Hypothalamus (tissue), 51 donors: ENCODE results near the gene TIMM50.
"Not testable (repeated sequence)": the region's sequence is repeated elsewhere in the genome, so short reads cannot be mapped to it uniquely, and the experiment has no call there.

Source experiments
- DNase-seq, 51 donors: peaks; one replicate each; lab custom pipeline; 2025; lab: John Stamatoyannopoulos, UW

Gene TIMM50

DNA sequence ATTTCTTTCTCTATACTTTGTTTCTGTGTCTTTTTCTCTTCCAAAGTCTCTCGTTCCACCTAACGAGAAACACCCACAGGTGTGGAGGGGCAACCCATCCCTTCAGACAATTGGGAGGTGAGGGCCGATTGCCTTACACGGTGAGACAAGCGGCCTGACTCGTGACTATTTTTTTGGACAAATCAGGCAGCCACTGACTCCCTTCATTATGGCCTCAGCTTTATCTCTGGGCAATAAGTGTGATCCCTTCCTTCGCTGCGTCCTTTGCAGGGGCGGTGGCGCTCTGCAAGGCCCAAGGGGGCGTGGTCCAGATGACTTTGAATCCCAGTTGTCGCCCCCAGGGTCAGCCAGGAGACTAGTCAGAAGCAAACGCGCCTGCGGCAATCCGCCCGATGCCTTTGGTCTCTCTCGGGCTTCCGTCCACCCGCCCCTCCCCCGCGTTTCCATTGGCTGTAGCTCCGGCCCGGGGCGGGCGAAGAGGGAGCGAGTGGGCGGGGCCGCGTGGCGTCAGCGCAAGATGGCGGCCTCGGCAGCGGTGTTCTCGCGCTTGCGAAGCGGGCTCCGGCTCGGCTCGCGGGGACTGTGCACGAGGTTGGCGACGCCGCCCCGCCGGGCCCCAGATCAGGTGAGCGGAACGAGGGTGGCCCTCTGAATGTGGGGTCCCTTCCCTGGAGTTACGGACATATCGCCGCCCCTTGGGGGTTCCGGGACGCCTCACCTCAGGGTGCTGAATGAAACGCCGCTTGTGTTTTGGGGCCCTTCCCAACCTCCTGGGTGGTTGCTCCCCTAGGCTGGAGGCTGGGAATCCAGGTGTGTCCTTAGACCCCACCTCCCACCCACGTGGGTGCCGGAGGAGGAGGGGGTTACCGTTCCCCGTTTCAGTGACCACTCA lies at the start of gene TIMM50:
TSS of gene TIMM50 (plus strand) at position 502 of the 892 bp plus-strand sequence. CDS start at position 518, 16 bp downstream.
- peak; percentile 66 to 97 (median 92) for DNase-seq

DNA sequence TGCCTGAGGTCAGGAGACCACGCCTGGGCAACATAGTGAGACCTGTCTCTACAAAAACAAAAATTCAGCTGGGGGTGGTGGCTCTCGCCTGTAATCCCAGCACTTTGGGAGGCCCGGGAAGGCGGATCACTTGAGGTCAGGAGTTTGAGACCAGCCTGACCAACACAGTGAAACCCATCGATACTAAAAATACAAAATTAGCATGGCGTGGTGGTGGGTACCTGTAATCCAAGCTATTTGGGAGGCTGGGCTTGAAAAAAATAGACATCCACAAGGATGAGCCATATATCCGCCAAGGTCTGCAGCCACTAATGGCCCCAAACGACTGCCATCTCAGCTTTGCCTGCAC lies 48.0 kb upstream of the TIMM50 start:
- no peak for DNase-seq

- DNase-seq, result no peak
Measured at GRCh38 chr19:39433480-39434079, 47.1 kb upstream of the TIMM50 start.

GRCh38 chr19:39434123-39435076 lies 46.2 kb upstream of the TIMM50 start:
- DNase-seq, result no peak

DNA sequence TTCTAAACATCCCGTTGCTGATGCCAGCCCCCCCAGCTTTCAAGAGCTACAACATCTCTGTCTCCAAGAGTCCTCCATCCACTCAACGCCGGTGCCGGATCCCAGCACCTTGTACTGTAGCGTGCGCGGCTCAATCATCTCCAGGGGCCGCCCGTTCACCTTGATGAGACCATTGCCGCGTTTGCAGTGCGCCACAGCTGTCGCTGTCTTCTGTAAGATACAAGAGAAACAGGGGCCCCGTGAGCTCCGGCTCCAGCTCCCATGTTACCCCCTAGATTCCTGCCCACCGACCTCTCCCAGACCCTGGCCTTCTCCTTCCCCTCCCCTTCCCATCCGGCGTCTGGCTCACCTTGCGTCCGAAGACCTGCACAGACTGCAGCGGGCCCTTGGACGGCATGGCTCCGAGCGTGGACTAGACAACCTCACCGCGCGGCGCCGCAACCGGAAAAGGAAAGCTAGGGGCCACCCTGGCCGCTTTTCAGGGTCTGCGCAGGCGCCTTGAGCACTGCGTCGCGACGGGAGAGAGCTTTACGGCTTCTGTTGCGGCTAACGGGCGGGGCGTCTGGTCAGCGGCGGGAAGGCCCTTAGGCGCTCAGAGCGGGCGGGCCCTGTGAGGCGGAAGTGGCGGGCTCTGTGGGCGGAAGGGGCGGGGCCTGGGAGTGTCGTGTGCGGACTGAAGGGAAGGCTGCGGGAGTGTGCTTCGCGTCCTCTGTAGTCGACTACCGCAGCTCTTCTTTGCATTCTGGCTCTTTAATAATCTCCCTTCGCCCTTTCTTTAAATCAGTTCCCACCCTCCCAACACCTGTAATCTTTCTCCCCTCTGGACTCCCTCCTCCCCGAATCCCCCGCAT lies 44.9 kb upstream of the TIMM50 start, which contains the start of gene RPS16:
TSS of gene RPS16 (minus strand) at position 451 of the 851 bp plus-strand sequence. CDS start at position 397, 54 bp downstream.
- peak; percentile 79 to 99 (median 97) for DNase-seq

- DNase-seq, result no peak
Measured at GRCh38 chr19:39436350-39436716, 44.3 kb upstream of the TIMM50 start.

DNA sequence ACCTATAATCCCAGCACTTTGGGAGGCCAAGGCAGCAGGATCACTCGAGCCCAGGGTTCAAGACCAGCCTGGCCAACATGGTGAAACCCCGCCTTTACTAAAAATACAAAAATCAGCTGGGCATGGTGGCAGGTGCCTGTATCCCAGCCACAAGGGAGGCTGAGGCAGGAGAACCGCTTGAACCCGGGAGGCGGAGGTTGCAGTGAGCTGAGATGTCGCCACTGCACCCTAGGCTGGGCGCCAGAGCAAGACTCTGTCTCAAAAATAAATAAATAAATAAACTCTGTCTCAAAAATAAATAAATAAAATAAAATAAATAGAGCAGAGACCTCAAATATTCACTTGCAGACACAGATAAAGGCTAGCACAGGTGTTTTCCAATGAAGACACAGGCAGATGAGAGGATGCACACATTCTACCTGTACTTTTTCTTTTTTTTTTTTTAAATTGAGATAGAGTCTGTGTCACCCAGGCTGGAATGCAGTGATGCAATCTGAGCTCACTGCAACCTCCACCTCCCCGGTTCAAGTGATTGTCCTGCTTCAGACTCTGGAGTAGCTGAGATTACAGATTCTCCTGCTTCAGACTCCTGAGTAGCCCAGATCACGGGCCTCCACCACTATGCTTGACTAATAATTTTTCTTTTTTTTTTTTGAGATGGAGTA lies 42.2 kb upstream of the TIMM50 start:
- no peak for DNase-seq

- DNase-seq, result no peak
Measured at GRCh38 chr19:39444598-39445195, 35.9 kb upstream of the TIMM50 start.

DNA sequence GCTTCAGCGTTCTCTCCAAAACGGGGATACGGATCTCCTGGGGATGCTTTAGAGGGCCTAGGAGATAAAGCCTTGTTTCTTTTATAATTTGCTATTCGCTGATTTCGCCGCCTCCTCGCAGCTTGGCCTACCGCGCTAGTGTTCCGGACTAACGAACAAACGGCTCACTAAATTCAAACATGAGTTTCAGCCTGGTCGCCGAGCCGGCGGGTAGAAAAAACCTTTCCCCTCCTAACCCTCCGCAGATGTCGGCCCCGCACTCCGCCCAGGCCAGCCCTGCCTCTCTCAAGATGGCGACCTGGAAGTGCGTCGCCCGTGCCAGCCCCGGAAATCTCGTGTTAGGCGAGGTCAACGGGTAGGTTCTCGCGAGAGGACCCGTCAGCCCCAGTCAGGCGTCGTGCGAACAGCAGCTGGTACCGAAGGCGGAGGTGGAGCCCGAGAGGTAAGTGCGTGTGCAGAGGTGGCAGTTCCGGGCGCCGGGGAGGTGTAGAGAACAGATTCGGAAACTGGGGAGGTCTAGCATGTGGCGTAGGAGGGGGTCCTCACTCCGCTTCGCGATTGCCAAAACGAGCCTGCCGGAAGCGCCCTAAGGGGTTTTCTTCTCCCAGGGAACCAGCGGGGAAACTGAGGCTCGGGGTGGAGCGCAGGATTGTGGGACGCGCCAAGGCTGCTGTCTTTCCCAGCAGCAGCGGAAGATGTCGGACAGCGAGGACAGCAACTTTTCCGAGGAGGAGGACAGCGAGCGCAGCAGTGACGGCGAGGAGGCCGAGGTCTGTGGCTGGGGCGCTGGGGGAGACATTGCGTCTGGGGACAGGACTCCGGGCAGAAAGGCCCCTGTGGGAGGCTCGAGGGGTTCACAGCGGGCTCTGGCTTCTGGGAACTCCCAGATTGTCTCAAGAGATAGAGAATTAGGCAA lies 35.2 kb upstream of the TIMM50 start, which contains the start of gene SUPT5H:
TSS of gene SUPT5H (plus strand) at position 387 of the 916 bp plus-strand sequence. CDS start at position 696, 309 bp downstream.
- DNase-seq, result peak; percentile 37 to 96 (median 88)

GRCh38 chr19:39446365-39447084 lies 34.1 kb upstream of the TIMM50 start:
- no peak for DNase-seq

DNA sequence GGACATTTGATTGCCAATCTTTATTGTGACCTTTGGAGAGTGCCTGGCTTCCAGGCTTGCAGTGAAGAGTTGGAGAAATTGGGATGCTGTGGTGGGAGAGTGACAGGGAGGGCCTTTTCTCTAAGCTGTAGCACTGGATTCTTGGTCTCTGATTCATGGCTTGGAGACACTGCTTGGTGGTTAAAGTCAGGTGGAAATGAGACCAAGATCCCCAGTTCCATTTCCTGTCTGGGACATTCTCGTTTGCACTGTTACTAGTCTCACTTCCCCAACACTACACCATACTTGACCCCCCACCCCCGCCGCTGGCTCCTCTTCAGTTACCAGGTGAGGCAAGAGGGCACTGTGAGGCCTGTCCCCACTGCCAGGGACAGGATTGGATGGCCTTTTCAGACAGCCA lies 32.4 kb upstream of the TIMM50 start:
- no peak for DNase-seq

DNA sequence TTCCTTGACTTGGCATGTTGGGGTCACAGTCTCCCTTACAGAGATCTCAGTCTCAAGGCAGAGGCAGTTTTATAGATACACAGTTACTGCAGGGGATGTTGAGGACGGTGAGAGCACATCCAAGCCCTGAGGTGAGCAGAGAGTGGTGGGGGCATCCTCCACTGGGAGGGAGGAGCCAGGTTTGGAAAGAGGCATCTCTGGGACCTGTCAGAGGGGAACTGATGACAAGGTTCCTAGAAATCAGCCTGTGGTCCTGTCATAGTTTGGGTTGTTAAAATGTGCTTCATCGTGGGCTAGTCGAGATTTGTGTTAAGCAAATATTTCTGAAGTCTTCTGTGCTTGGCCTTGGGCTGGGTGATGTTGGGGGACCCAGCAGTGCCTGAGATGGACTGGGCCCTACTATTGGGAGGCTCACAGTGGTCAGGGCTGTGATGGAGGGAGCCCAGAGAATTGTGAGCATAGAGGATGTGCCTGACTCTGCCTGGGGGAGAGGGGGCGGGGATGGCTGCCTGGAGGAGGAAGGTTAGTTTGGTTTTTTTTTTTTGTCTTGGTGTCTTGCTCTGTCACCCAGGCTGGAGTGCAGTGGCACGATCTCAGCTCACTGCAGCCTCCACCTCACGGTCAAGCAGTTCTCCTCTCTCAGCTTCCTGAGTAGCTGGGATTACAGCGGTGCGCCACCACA lies 31.4 kb upstream of the TIMM50 start:
- DNase-seq, result no peak

- DNase-seq, result not testable (repeated sequence)
Measured at GRCh38 chr19:39451257-39451656, 29.4 kb upstream of the TIMM50 start.

- DNase-seq, result no peak
Measured at GRCh38 chr19:39463403-39463802, 17.2 kb upstream of the TIMM50 start.

DNA sequence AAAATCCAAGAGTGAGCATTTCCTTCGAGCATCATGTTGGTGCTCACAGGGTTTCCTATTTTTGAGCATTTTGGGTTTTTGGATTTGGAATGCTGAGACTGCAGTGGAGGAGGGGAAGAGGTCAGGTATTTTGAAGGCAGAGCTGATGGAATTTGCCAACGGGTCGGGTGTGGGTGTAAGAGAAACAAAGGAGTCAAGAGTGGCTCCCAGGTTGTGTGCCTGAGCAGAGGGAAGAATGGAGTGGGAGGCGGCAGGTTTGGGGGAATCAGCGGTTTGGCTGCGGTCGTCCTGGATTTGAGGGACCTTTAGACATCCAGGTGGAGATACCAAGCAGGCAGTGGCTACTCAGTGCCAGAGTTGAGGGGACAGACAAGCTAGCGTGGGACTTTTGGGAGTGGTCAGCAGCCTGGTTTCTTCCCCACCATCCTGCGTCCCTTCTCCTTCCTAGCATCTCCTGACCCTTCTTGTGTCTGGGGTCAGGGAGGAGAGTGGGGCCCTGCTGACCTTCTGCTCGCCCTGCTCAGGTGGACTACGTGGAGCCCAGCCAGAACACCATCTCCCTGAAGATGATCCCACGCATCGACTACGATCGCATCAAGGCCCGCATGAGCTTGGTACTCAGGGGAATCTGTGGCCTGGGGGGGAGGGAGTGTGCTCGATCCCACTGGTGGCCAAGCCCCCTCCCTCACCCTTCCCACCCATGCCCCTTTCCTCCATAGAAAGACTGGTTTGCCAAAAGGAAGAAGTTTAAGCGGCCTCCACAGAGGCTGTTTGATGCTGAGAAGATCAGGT lies 14.5 kb upstream of the TIMM50 start:
- DNase-seq, result no peak

DNA sequence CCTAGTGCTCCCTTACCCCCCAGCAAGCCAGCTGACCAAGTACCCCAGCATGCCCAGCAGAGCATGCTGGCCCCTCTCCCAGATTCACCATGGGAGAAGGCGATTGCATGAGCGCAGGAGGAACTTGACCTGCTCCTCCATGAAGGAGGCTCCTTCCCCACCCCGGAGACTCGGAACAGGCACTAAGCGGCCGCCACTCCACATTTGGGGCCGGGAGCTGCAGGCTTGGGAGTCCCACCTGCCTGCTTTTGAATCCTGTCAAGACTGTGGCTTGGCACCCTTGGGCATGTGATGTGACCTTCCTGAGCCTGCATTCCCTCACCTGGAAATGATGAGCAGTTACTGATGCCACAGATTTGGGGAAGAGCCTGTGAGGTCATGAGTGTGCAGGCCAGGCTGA lies 12.7 kb upstream of the TIMM50 start:
- DNase-seq, result no peak
